HL-60/S4 treated with phorbol 12-myristate 13-acetate at 8.2 ng/mL for 4 days and 3 days (cell line): ENCODE measurements around the gene SMC4.

Source experiments
- in situ Hi-C: fragments of 300-500 bp; cut with MboI; formaldehyde crosslinking; loops from 2 replicates; pipeline ENCODE4 v1.15.0; 2022; ENCODE audit warnings: low sequenced_read_pairs

SMC4 gene

GRCh38 chr3:160394009-160394392, 5.4 kb upstream of the SMC4 start:
- in situ Hi-C loops: no loop called here

GRCh38 chr3:160395297-160395696, 4.2 kb upstream of the SMC4 start:
- in situ Hi-C loops: no loop called here

GRCh38 chr3:160398820-160399124, 678 bp upstream of the SMC4 start:
- in situ Hi-C loops: no loop called here

GRCh38 chr3:160400030-160400701, 716 bp downstream of the SMC4 start:
- in situ Hi-C loops: no loop called here

GRCh38 chr3:160400702-160401150, 1.3 kb downstream of the SMC4 start:
- in situ Hi-C loops: no loop called here

GRCh38 chr3:160401291-160402095, 2.0 kb downstream of the SMC4 start:
- in situ Hi-C loops: no loop called here

GRCh38 chr3:160402221-160403027, 3.0 kb downstream of the SMC4 start:
- in situ Hi-C loops: no loop called here

- in situ Hi-C loops: no loop called here
These were observed 3.6 kb downstream of the SMC4 start for GRCh38 chr3:160403028-160403545.

- in situ Hi-C loops: no loop called here
These were observed 4.5 kb downstream of the SMC4 start for GRCh38 chr3:160403796-160404470.

GRCh38 chr3:160409812-160410610, 10.6 kb downstream of the SMC4 start:
- in situ Hi-C loops: loop anchor here (10.0 kb wide), 1 partner anchor 375 kb away; no protein-coding TSS in a partner anchor

GRCh38 chr3:160412477-160412876, 13.0 kb downstream of the SMC4 start:
- in situ Hi-C loops: loop anchor here (10.0 kb wide), 1 partner anchor 378 kb away; no protein-coding TSS in a partner anchor

GRCh38 chr3:160413613-160414248, 14.3 kb downstream of the SMC4 start:
- in situ Hi-C loops: loop anchor here (10.0 kb wide), 1 partner anchor 379 kb away; no protein-coding TSS in a partner anchor

- in situ Hi-C loops: loop anchor here (10.0 kb wide), 1 partner anchor 383 kb away; no protein-coding TSS in a partner anchor
These were observed 17.9 kb downstream of the SMC4 start for GRCh38 chr3:160417311-160417710.

GRCh38 chr3:160427832-160428424, 28.5 kb downstream of the SMC4 start:
- in situ Hi-C loops: no loop called here

GRCh38 chr3:160434071-160434470, 34.6 kb downstream of the SMC4 start:
- in situ Hi-C loops: no loop called here

- in situ Hi-C loops: no loop called here
These were observed 35.6 kb downstream of the SMC4 start for GRCh38 chr3:160435095-160435494.

GRCh38 chr3:160435747-160436146, 36.3 kb downstream of the SMC4 start:
- in situ Hi-C loops: no loop called here

- in situ Hi-C loops: no loop called here
These were observed 37.6 kb downstream of the SMC4 start for GRCh38 chr3:160437083-160437455.

- in situ Hi-C loops: no loop called here
These were observed 41.2 kb downstream of the SMC4 start for GRCh38 chr3:160440687-160441086.
